Nephron (organoid): ENCODE data around the gene CARNS1.

Experiments
- H3K27ac Mint-ChIP-seq, 3 experiments: 2 replicates each; pipeline ENCODE4 v1.8.0; 2020; ENCODE audit warnings: mixed read lengths in 3 of 3, mild to moderate bottlenecking in 2 of 3, moderate library complexity in 1 of 3
- H3K27me3 Mint-ChIP-seq: 2 replicates; pipeline ENCODE4 v1.8.0; 2021; ENCODE audit warnings: low read depth, mild to moderate bottlenecking, moderate library complexity, mixed read lengths
- H3K36me3 Mint-ChIP-seq: 2 replicates; pipeline ENCODE4 v1.8.0; 2020; ENCODE audit warnings: low read depth, mixed read lengths
- H3K4me1 Mint-ChIP-seq: 2 replicates; pipeline ENCODE4 v1.8.0; 2020; ENCODE audit warnings: mixed read lengths
- H3K4me3 Mint-ChIP-seq, 3 experiments: 2 replicates each; pipeline ENCODE4 v1.8.0; 2020; ENCODE audit warnings: mild to moderate bottlenecking in 3 of 3, mixed read lengths in 3 of 3, moderate library complexity in 2 of 3
- H3K9me3 Mint-ChIP-seq: 2 replicates; pipeline ENCODE4 v1.8.0; 2020; ENCODE audit warnings: mixed read lengths
- TF ChIP-seq, protein P1 (sequence below), 3 experiments: fragments of 200-600 bp; sonication (generic); IDR thresholded peaks; one replicate each; pipeline ENCODE4 v1.5.0; 2021; ENCODE audit warnings: antibody characterized with exemption in 3 of 3; ENCODE audit not compliant: unreplicated experiment in 3 of 3

CARNS1 gene

GRCh38 chr11:67367761-67368227 lies 47.7 kb upstream of the CARNS1 start:
- Mint-ChIP-seq H3K27me3 (peaks cover 12% of the 10 kb centered on the region), H3K4me1 (peaks cover 62% of the 10 kb centered on the region), H3K27ac (peak overlapping the region in 2 of 3 experiments; percentile 55 to 59), H3K36me3 (peaks cover 5% of the 10 kb centered on the region), H3K4me3 (peak overlapping the region in 1 of 3 experiments; percentile 4), H3K9me3 (no peaks in the 10 kb centered on the region)
- TF ChIP-seq, protein P1, sequence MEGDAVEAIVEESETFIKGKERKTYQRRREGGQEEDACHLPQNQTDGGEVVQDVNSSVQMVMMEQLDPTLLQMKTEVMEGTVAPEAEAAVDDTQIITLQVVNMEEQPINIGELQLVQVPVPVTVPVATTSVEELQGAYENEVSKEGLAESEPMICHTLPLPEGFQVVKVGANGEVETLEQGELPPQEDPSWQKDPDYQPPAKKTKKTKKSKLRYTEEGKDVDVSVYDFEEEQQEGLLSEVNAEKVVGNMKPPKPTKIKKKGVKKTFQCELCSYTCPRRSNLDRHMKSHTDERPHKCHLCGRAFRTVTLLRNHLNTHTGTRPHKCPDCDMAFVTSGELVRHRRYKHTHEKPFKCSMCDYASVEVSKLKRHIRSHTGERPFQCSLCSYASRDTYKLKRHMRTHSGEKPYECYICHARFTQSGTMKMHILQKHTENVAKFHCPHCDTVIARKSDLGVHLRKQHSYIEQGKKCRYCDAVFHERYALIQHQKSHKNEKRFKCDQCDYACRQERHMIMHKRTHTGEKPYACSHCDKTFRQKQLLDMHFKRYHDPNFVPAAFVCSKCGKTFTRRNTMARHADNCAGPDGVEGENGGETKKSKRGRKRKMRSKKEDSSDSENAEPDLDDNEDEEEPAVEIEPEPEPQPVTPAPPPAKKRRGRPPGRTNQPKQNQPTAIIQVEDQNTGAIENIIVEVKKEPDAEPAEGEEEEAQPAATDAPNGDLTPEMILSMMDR (IDR thresholded peaks at IDR 0.05; ENCODE audit: unreplicated experiment in 3 of 3): no peak

DNA sequence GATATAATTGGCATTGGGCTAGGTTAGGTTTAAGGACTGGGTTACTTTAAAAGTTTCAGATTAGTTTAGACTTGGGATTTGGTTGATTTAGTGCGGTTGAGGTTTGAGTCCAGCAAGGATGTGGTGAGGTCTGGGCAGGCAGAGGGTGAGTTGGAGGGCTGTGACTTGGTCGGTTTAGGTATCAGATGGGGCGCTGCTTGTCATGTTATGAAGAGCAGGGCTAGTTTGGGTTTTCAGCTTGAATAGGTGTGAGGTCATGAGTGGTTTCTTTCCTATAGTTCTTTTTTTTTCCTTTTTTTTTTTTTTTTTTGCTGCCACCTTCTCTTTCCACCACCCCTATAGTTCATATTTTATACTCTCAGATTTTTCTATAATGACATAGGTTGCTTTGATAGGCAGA lies 46.9 kb upstream of the CARNS1 start:
- Mint-ChIP-seq H3K4me1 (peaks cover 62% of the 10 kb centered on the region), H3K4me3 (peak overlapping the region in 2 of 3 experiments; percentile 3 to 69), H3K27me3 (peaks cover 12% of the 10 kb centered on the region), H3K36me3 (peaks cover 5% of the 10 kb centered on the region), H3K27ac (peak overlapping the region; percentile 13 to 59 (median 52)), H3K9me3 (no peaks in the 10 kb centered on the region)
- TF ChIP-seq, protein P1 (IDR thresholded peaks at IDR 0.05; ENCODE audit: unreplicated experiment in 3 of 3): no peak

DNA sequence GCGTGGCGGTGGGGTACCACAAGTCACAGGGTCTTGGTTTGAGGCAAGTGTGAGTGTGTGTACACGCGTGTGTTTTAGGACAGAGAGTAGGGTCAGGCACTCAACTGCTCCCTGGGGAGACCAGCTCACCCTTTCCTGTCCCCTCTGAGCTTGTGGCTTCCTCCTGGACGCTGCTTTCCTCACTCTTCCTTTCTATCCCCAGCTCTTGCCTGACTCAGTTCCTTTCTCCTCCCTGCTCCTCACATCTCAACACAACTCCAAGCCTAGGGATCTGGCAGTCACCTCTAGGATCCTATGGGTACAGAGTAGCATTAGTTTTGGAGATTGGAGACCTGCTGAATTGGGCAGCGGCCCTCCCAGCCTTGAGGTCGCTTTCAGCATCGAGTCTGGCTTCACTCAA lies 46.2 kb upstream of the CARNS1 start:
- H3K27me3 Mint-ChIP-seq: peaks cover 17% of the 10 kb centered on the region
- no peaks in the 10 kb centered on the region for H3K9me3 Mint-ChIP-seq
- H3K4me3 Mint-ChIP-seq: peak overlapping the region in 1 of 3 experiments; percentile 73

GRCh38 chr11:67369801-67370284 lies 45.6 kb upstream of the CARNS1 start:
- TF ChIP-seq, protein P1 (IDR thresholded peaks at IDR 0.05; ENCODE audit: unreplicated experiment in 3 of 3): no peak
- no peaks in the 10 kb centered on the region for H3K9me3 Mint-ChIP-seq
- H3K4me3 Mint-ChIP-seq: peak overlapping the region; percentile 51 to 73 (median 73)
- peaks cover 70% of the 10 kb centered on the region for H3K4me1 Mint-ChIP-seq
- H3K36me3 Mint-ChIP-seq: peaks cover under 1% of the 10 kb centered on the region
- peak overlapping the region; percentile 52 to 96 (median 59) for H3K27ac Mint-ChIP-seq
- H3K27me3 Mint-ChIP-seq: peaks cover 21% of the 10 kb centered on the region

More for the DNA sequence above, 46.2 kb upstream of the CARNS1 start:
- Mint-ChIP-seq H3K36me3 (peaks cover 5% of the 10 kb centered on the region), H3K4me1 (peaks cover 67% of the 10 kb centered on the region), H3K27ac (peak overlapping the region; percentile 52 to 96 (median 59))
- TF ChIP-seq, protein P1 (IDR thresholded peaks at IDR 0.05; ENCODE audit: unreplicated experiment in 3 of 3): no peak

- Mint-ChIP-seq H3K4me3 (peak overlapping the region; percentile 72 to 82 (median 75)), H3K27ac (peak overlapping the region; percentile 59 to 96 (median 71)), H3K27me3 (peaks cover 21% of the 10 kb centered on the region), H3K4me1 (peaks cover 67% of the 10 kb centered on the region), H3K9me3 (no peaks in the 10 kb centered on the region), H3K36me3 (no peaks in the 10 kb centered on the region)
- TF ChIP-seq, protein P1 (IDR thresholded peaks at IDR 0.05; ENCODE audit: unreplicated experiment in 3 of 3): no peak
These were observed 45.0 kb upstream of the CARNS1 start for GRCh38 chr11:67370351-67371076.
